Measurements from ENCODE around the gene C10orf62.
A peak's percentile ranks its signal among the peaks of the same experiment; 100 is the strongest.
"Not testable (repeated sequence)": the region's sequence is repeated elsewhere in the genome, so short reads cannot be mapped to it uniquely, and the experiment has no call there.

C10orf62 gene

DNA sequence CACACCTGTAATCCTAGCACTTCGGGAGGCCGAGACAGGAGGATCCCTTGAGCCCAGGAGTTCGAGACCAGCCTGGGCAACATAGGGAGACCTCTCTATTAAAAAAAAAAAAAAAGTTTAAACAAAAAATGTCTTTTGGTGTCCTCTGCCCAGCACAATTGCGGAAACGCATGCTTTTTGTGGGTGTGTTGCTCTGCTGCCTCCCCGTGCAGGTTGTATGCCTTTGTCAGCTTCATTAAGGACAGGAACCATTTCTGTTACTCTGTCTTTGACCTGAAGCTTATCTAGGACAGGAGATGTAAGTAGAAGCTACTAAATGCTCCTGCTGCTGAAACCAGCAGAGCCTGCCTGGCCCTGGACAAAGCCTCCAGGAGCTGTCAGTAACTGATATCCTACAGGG is 38.2 kb upstream of the C10orf62 start:
- H3K4me1 ChIP-seq (ENCODE audit: low read length) = peaks cover 12% of the 10 kb centered on the region
- no peaks in the 10 kb centered on the region for H3F3A ChIP-seq (ENCODE audit: insufficient read depth, low read length)
- no peak overlapping the region for H3K4me3 ChIP-seq (ENCODE audit: low read length)
- no peaks in the 10 kb centered on the region for H3K9me2 ChIP-seq (replicated peaks; ENCODE audit: insufficient read depth, low read length)
- no peaks in the 10 kb centered on the region for H3K79me2 ChIP-seq (ENCODE audit: low read length)
- H3K9ac ChIP-seq (ENCODE audit: low read length) = no peak overlapping the region
- TF ChIP-seq, protein P1, sequence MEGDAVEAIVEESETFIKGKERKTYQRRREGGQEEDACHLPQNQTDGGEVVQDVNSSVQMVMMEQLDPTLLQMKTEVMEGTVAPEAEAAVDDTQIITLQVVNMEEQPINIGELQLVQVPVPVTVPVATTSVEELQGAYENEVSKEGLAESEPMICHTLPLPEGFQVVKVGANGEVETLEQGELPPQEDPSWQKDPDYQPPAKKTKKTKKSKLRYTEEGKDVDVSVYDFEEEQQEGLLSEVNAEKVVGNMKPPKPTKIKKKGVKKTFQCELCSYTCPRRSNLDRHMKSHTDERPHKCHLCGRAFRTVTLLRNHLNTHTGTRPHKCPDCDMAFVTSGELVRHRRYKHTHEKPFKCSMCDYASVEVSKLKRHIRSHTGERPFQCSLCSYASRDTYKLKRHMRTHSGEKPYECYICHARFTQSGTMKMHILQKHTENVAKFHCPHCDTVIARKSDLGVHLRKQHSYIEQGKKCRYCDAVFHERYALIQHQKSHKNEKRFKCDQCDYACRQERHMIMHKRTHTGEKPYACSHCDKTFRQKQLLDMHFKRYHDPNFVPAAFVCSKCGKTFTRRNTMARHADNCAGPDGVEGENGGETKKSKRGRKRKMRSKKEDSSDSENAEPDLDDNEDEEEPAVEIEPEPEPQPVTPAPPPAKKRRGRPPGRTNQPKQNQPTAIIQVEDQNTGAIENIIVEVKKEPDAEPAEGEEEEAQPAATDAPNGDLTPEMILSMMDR (IDR thresholded peaks at IDR 0.05; ENCODE audit: low read length) = no peak
- TF ChIP-seq EZH2 (optimal IDR thresholded peaks at IDR 0.05; ENCODE audit: low read depth, low read length) = no peak
- TF ChIP-seq EZH2phosphoT487 (IDR thresholded peaks at IDR 0.05; ENCODE audit: low read length) = no peak
- no peaks in the 10 kb centered on the region for H3K27me3 ChIP-seq (replicated peaks; ENCODE audit: insufficient read depth, low read length)
- H3K4me2 ChIP-seq (ENCODE audit: low read depth, low read length) = no peak overlapping the region
- H3K9me3 ChIP-seq (replicated peaks; ENCODE audit: insufficient read depth, low read length) = no peaks in the 10 kb centered on the region
- no peaks in the 10 kb centered on the region for H3K36me3 ChIP-seq (replicated peaks; ENCODE audit: insufficient read depth, low read length)
- no peak for DNase-seq
- no peak overlapping the region for H3K27ac ChIP-seq (ENCODE audit: low read length)
- H2AFZ ChIP-seq (ENCODE audit: low read length) = no peak overlapping the region
- no peaks in the 10 kb centered on the region for H4K20me1 ChIP-seq (ENCODE audit: insufficient read depth, low read length)

DNA sequence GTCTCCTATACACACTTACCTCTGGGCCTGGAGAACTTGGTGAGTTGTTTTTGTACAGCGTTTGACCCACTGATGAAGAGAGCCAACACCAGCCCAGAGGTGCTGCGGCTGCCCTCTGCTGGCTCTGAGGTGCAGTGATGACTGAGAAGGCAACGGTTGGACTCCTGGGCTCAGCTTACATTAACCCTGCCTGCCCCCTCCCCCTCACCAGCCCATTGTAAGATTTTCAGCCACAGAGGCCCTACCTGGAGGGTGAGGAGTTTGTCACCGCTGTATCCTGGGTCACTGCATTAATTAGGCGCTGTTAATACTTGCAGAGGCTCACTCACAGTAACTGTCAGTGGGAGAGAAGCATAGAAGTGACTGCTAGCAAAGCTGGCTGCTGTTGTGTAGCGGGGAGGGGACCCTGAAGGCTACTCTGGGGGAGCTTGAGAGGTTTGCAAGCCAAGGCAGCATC is 35.9 kb upstream of the C10orf62 start:
- no peaks in the 10 kb centered on the region for H3K36me3 ChIP-seq (replicated peaks; ENCODE audit: insufficient read depth, low read length)
- no peak overlapping the region for H3K4me2 ChIP-seq (ENCODE audit: low read depth, low read length)
- peaks cover 12% of the 10 kb centered on the region for H3K4me1 ChIP-seq (ENCODE audit: low read length)
- no peak overlapping the region for H3K27ac ChIP-seq (ENCODE audit: low read length)
- H3K27me3 ChIP-seq (replicated peaks; ENCODE audit: insufficient read depth, low read length) = no peaks in the 10 kb centered on the region
- H3K9me3 ChIP-seq (replicated peaks; ENCODE audit: insufficient read depth, low read length) = no peaks in the 10 kb centered on the region
- no peaks in the 10 kb centered on the region for H3K79me2 ChIP-seq (ENCODE audit: low read length)
- H3K9me2 ChIP-seq (replicated peaks; ENCODE audit: insufficient read depth, low read length) = no peaks in the 10 kb centered on the region
- no peak overlapping the region for H3K9ac ChIP-seq (ENCODE audit: low read length)
- TF ChIP-seq EZH2phosphoT487 (IDR thresholded peaks at IDR 0.05; ENCODE audit: low read length) (no peak), EZH2 (optimal IDR thresholded peaks at IDR 0.05; ENCODE audit: low read depth, low read length) (no peak)
- TF ChIP-seq, protein P1 (IDR thresholded peaks at IDR 0.05; ENCODE audit: low read length) = peak; percentile 91
- DNase-seq = peak; percentile 69
- H2AFZ ChIP-seq (ENCODE audit: low read length) = peak overlapping the region; percentile 53
- no peaks in the 10 kb centered on the region for H3F3A ChIP-seq (ENCODE audit: insufficient read depth, low read length)
- no peak overlapping the region for H3K4me3 ChIP-seq (ENCODE audit: low read length)
- no peaks in the 10 kb centered on the region for H4K20me1 ChIP-seq (ENCODE audit: insufficient read depth, low read length)

DNA sequence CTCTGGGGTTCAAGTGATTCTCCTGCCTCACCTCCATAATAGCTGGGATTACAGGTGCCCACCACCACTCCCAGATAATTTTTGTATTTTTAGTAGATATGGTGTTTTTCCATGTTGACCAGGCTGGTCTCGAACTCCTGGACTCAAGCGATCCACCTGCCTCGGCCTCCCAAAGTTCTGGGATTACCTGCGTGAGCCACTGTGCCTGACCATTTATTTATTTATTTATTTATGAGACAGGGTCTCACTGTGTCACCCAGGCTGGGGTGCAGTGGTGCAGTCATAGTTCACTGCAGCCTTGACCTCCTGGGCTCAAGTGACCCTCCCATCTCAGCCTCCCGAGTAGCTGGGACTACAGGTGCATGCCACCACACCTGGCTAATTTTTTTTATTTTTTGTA is 35.2 kb upstream of the C10orf62 start:
- not testable (repeated sequence) for H3K36me3 ChIP-seq (replicated peaks; ENCODE audit: insufficient read depth, low read length); H3K4me3 ChIP-seq (ENCODE audit: low read length); H3F3A ChIP-seq (ENCODE audit: insufficient read depth, low read length); H4K20me1 ChIP-seq (ENCODE audit: insufficient read depth, low read length); DNase-seq; H3K79me2 ChIP-seq (ENCODE audit: low read length); H3K9me2 ChIP-seq (replicated peaks; ENCODE audit: insufficient read depth, low read length); H2AFZ ChIP-seq (ENCODE audit: low read length); H3K9me3 ChIP-seq (replicated peaks; ENCODE audit: insufficient read depth, low read length); H3K4me2 ChIP-seq (ENCODE audit: low read depth, low read length); H3K27me3 ChIP-seq (replicated peaks; ENCODE audit: insufficient read depth, low read length); H3K9ac ChIP-seq (ENCODE audit: low read length)
- Histone ChIP-seq H3K4me1 (ENCODE audit: low read length) (peaks cover 12% of the 10 kb centered on the region), H3K27ac (ENCODE audit: low read length) (peak overlapping the region; percentile 52; the same call in 1 of the 2 replicates)

DNA sequence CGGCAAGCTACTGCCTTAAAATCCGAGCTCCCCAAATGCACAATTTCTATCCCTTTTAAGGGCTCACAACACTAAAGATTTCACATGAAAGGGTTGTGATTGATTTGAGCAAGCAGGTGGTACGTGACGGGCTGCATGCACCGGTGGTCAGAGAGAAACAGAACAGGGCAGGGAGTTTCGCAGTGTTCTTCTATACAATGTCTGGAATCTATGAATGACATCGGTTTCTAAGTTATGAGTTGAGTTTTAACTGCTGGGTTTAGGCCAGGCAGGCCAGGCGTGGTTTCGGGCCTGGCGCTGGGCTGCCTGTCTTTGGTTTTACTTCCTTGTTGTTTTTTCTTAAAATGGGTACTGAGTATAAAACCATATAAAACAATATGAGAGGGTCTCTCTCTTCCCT is 34.0 kb upstream of the C10orf62 start:
- H3K79me2 ChIP-seq (ENCODE audit: low read length); H3K27me3 ChIP-seq (replicated peaks; ENCODE audit: insufficient read depth, low read length); H3F3A ChIP-seq (ENCODE audit: insufficient read depth, low read length); H3K36me3 ChIP-seq (replicated peaks; ENCODE audit: insufficient read depth, low read length); H3K9me2 ChIP-seq (replicated peaks; ENCODE audit: insufficient read depth, low read length); H3K9me3 ChIP-seq (replicated peaks; ENCODE audit: insufficient read depth, low read length); H4K20me1 ChIP-seq (ENCODE audit: insufficient read depth, low read length); H3K4me3 ChIP-seq (ENCODE audit: low read length): not testable (repeated sequence)
- H3K27ac ChIP-seq (ENCODE audit: low read length) = peak overlapping the region; percentile 52; the same call in 1 of the 2 replicates
- H3K9ac ChIP-seq (ENCODE audit: low read length) = peak overlapping the region; percentile 3; the same call in 1 of the 2 replicates
- H3K4me2 ChIP-seq (ENCODE audit: low read depth, low read length) = peak overlapping the region; percentile 15; the same call in 1 of the 2 replicates
- DNase-seq = peak; percentile 38
- peaks cover 12% of the 10 kb centered on the region for H3K4me1 ChIP-seq (ENCODE audit: low read length)
- H2AFZ ChIP-seq (ENCODE audit: low read length) = peak overlapping the region; percentile 31; the same call in 1 of the 2 replicates

DNA sequence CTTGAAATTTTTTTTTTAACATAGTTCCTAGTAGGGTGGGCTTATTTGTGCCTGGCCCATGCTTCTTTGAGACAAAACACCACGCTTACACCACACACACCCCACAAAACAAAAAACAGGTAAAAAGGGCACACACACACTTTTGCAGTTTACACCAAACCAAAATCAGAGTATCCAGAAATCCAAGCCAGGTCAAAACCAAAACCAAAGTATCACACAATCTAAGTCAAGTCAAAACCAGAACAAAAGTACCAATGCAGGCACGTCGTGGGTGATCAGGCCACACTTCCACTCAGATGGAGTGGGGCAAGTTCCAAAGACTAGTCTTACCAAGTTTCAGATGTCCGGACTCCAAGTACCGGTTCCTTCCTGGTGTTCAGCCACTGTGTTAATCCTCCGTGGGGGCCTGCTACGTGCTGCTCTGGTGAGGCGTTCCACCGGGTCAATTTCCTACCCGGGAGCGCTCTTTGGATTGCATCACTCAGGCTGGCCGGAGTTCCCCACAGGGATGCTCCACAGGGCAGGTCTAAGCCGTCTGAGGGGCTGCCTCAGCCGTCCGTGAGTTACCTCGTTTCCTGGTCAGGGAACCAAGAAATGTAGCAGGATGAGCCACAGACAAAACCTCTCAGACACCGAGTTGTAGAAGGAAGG is 28.7 kb upstream of the C10orf62 start:
- H3F3A ChIP-seq (ENCODE audit: insufficient read depth, low read length); H3K9me2 ChIP-seq (replicated peaks; ENCODE audit: insufficient read depth, low read length); H3K79me2 ChIP-seq (ENCODE audit: low read length); H3K27ac ChIP-seq (ENCODE audit: low read length); H3K4me3 ChIP-seq (ENCODE audit: low read length); H3K9me3 ChIP-seq (replicated peaks; ENCODE audit: insufficient read depth, low read length); H4K20me1 ChIP-seq (ENCODE audit: insufficient read depth, low read length); H2AFZ ChIP-seq (ENCODE audit: low read length); DNase-seq; H3K9ac ChIP-seq (ENCODE audit: low read length); H3K36me3 ChIP-seq (replicated peaks; ENCODE audit: insufficient read depth, low read length); H3K27me3 ChIP-seq (replicated peaks; ENCODE audit: insufficient read depth, low read length); H3K4me1 ChIP-seq (ENCODE audit: low read length): not testable (repeated sequence)
- 0 out of 2 replicates have a peak overlapping the region, but pooled peaks have one; percentile 12 for H3K4me2 ChIP-seq (ENCODE audit: low read depth, low read length)

DNA sequence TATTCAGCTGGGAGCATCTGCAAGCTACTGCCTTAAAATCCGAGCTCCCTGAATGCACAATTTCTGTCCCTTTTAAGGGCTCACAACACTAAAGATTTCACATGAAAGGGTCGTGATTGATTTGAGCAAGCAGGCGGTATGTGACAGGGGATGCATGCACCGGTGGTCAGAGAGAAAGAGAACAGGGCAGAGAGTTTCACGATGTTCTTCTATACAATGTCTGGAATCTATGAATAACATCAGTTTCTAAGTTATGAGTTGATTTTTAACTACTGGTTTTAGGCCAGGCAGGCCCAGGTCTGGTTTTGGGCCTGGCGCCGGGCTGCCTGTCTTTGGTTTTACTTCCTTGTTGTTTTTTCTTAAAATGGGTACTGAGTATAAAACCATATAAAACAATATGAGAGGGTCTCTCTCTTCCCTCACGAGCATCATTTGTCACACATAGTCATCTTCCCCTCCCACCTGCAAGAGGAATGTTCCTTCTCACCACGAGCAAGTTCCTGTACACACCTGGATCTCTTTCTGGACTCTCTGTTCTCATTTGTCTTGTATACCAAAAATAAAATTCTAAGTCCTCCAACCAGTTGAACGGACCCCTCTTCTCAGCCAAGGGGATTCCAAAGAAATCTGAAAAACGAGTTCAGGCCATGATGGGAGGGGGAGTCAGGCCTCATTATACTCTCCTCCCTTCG is 28.0 kb upstream of the C10orf62 start:
- not testable (repeated sequence) for H3K36me3 ChIP-seq (replicated peaks; ENCODE audit: insufficient read depth, low read length); H3K9me3 ChIP-seq (replicated peaks; ENCODE audit: insufficient read depth, low read length); H3K79me2 ChIP-seq (ENCODE audit: low read length); H3K9me2 ChIP-seq (replicated peaks; ENCODE audit: insufficient read depth, low read length); H3K4me3 ChIP-seq (ENCODE audit: low read length); H3F3A ChIP-seq (ENCODE audit: insufficient read depth, low read length); H2AFZ ChIP-seq (ENCODE audit: low read length); H3K4me1 ChIP-seq (ENCODE audit: low read length); H4K20me1 ChIP-seq (ENCODE audit: insufficient read depth, low read length); H3K27ac ChIP-seq (ENCODE audit: low read length); H3K27me3 ChIP-seq (replicated peaks; ENCODE audit: insufficient read depth, low read length); H3K9ac ChIP-seq (ENCODE audit: low read length); H3K4me2 ChIP-seq (ENCODE audit: low read depth, low read length); DNase-seq

Data from MM.1S (cell line).